SK-N-SH (cell line): ENCODE results near the gene GCLC. TPM values are rescaled to one million over a fixed set of nuclear protein-coding genes. Genes with fewer than 3 reads are reported as not detected.

Experiments used
- CTCF ChIA-PET: fragments of 300-600, 350-600 bp; formaldehyde crosslinking; extraction: SDS; loops from one replicate; lab custom pipeline; 2021; lab: Yijun Ruan, JAX
- POLR2A ChIA-PET: fragments of 350-600 bp; sonication (Branson Sonifier 250); formaldehyde crosslinking; extraction: SDS; loops from one replicate; lab custom pipeline; 2020; ENCODE audit warnings: antibody characterized with exemption, inconsistent platforms; lab: Yijun Ruan, JAX
- DNase-seq: peaks from one replicate; pipeline ENCODE4 v3.0.0; 2012
- H2AFZ ChIP-seq: fragments of 200-600 bp; sonication (generic); 2 replicates; pipeline ENCODE4 v1.8.1; 2016; ENCODE audit warnings: antibody characterized with exemption, mild to moderate bottlenecking, low read depth
- H3F3A ChIP-seq: fragments of 200-600 bp; sonication (generic); replicated peaks from 2 replicates; pipeline ENCODE3; 2016; ENCODE audit warnings: antibody characterized with exemption, mild to moderate bottlenecking; ENCODE audit not compliant: insufficient read depth
- H3K27ac ChIP-seq, 2 experiments: fragments of 200-500 bp in 1 of 2; fragments of 200-600 bp in 1 of 2; sonication (Bioruptor generic) in 1 of 2; sonication (generic), shearing (Covaris generic) in 1 of 2; 2 replicates each; pipeline versions ENCODE4 v1.5.1 to v1.6.1; 2014 to 2016; ENCODE audit warnings: low read depth in 2 of 2, inconsistent platforms in 1 of 2, low read length in 1 of 2, mild to moderate bottlenecking in 1 of 2, mixed read lengths in 1 of 2
- H3K27me3 ChIP-seq: fragments of 200-600 bp; sonication (generic), shearing (Covaris generic); 2 replicates; pipeline ENCODE4 v1.6.1; 2016; ENCODE audit warnings: mixed run types; ENCODE audit not compliant: insufficient read depth
- H3K36me3 ChIP-seq, 2 experiments: fragments of 200-500 bp in 1 of 2; fragments of 200-600 bp in 1 of 2; sonication (Bioruptor generic) in 1 of 2; sonication (generic) in 1 of 2; replicated peaks in 1 of 2; 2 replicates each; pipeline versions ENCODE3 to v1.5.1; 2014 to 2016; ENCODE audit warnings: low read length in 1 of 2, mild to moderate bottlenecking in 1 of 2; ENCODE audit not compliant: insufficient read depth in 2 of 2, control insufficient read depth in 1 of 2
- H3K4me1 ChIP-seq, 2 experiments: fragments of 200-500 bp in 1 of 2; fragments of 200-600 bp in 1 of 2; sonication (Bioruptor generic) in 1 of 2; sonication (generic), shearing (Covaris generic) in 1 of 2; 2 replicates each; pipeline versions ENCODE4 v1.5.1 to v1.6.1; 2014 to 2016; ENCODE audit warnings: low read depth in 1 of 2, low read length in 1 of 2, mixed run types in 1 of 2; ENCODE audit not compliant: insufficient read depth in 2 of 2, control insufficient read depth in 1 of 2
- H3K4me2 ChIP-seq: fragments of 200-600 bp; sonication (generic), shearing (Covaris generic); 2 replicates; pipeline ENCODE4 v1.6.1; 2017; ENCODE audit warnings: mixed run types
- H3K4me3 ChIP-seq, 2 experiments: fragments of 200-500 bp in 1 of 2; fragments of 200-600 bp in 1 of 2; sonication (Bioruptor generic) in 1 of 2; sonication (generic), shearing (Covaris generic) in 1 of 2; 2 replicates each; pipeline versions ENCODE4 v1.5.1 to v1.8.1; 2014 to 2016; ENCODE audit warnings: low read depth in 2 of 2, inconsistent platforms in 1 of 2, low read length in 1 of 2, mild to moderate bottlenecking in 1 of 2, mixed read lengths in 1 of 2, moderate library complexity in 1 of 2
- H3K79me2 ChIP-seq: fragments of 200-600 bp; sonication (generic); 2 replicates; pipeline ENCODE4 v1.8.1; 2017; ENCODE audit warnings: mild to moderate bottlenecking; ENCODE audit not compliant: insufficient read depth
- H3K9ac ChIP-seq: fragments of 200-600 bp; sonication (generic); 2 replicates; pipeline ENCODE4 v1.6.1; 2017; ENCODE audit warnings: mixed run types
- H3K9me2 ChIP-seq: fragments of 200-600 bp; sonication (generic); 2 replicates; pipeline ENCODE4 v1.6.1; 2017; ENCODE audit warnings: mixed run types
- H3K9me3 ChIP-seq: fragments of 200-600 bp; sonication (generic); 2 replicates; pipeline ENCODE4 v1.6.1; 2017; ENCODE audit warnings: mixed run types, mild to moderate bottlenecking, moderate library complexity
- H4K20me1 ChIP-seq: fragments of 200-600 bp; sonication (generic); 2 replicates; pipeline ENCODE4 v1.6.1; 2017; ENCODE audit warnings: mild to moderate bottlenecking, mixed run types; ENCODE audit not compliant: insufficient read depth
- CHD2 ChIP-seq: fragments of 150-350 bp; IDR thresholded peaks from 2 replicates; pipeline ENCODE4 v1.6.1; 2018; ENCODE audit warnings: low read length; ENCODE audit not compliant: partially characterized antibody
- EP300 ChIP-seq, 2 experiments: IDR thresholded peaks; 2 replicates each; pipeline versions ENCODE4 v1.4.0 to v1.6.1; 2012; ENCODE audit warnings: borderline replicate concordance in 1 of 2, low read depth in 1 of 2, low read length in 1 of 2
- FOSL2 ChIP-seq: IDR thresholded peaks from 2 replicates; pipeline ENCODE4 v1.4.0; 2012; ENCODE audit warnings: low read depth, mild to moderate bottlenecking, moderate library complexity, borderline replicate concordance
- FOXM1 ChIP-seq: IDR thresholded peaks from 2 replicates; pipeline ENCODE4 v1.4.0; 2012; ENCODE audit warnings: low read depth, mild to moderate bottlenecking
- GATA2 ChIP-seq: sonication (generic); formaldehyde crosslinking; IDR thresholded peaks from 2 replicates; pipeline ENCODE4 v1.5.0; 2020; ENCODE audit warnings: mild to moderate bottlenecking, missing genetic modification reagents
- MEF2A ChIP-seq: IDR thresholded peaks from 2 replicates; pipeline ENCODE4 v1.4.0; 2012; ENCODE audit warnings: low read depth, borderline replicate concordance
- MXI1 ChIP-seq: IDR thresholded peaks from 2 replicates; pipeline ENCODE4 v1.6.1; 2012; ENCODE audit warnings: mild to moderate bottlenecking, low read depth, low read length, improper control_type of control experiment
- PBX3 ChIP-seq: IDR thresholded peaks from 2 replicates; pipeline ENCODE4; 2012
- POLR2AphosphoS5 ChIP-seq: IDR thresholded peaks from 2 replicates; pipeline ENCODE4 v1.6.1; 2012; ENCODE audit warnings: low read depth, low read length
- RCOR1 ChIP-seq: fragments of 150-350 bp; IDR thresholded peaks from 2 replicates; pipeline ENCODE4 v1.6.1; 2017; ENCODE audit warnings: antibody characterized with exemption, low read length
- USF1 ChIP-seq: IDR thresholded peaks from 2 replicates; pipeline ENCODE4 v1.4.0; 2012; ENCODE audit warnings: low read depth, borderline replicate concordance
- WGBS: methylation state at CpG from one replicate; pipeline ENCODE4 v1.1.6; 2017; ENCODE audit warnings: low lambda C conversion rate; 5-methylcytosine and 5-hydroxymethylcytosine counted together
- polyA plus RNA-seq, 3 experiments: library from polyadenylated mRNA; depleted of rRNA; stranded (reverse); fragments of >200 nt; gene quantifications; 2 replicates each; pipeline ENCODE4 v1.2.3, GENCODE V29; 2012
- TF ChIP-seq, protein P1 (sequence below): IDR thresholded peaks from 2 replicates; pipeline ENCODE4 v1.6.1; 2012; ENCODE audit warnings: mild to moderate bottlenecking, low read depth, low read length, moderate library complexity
- TF ChIP-seq, protein P2 (sequence below): IDR thresholded peaks from 2 replicates; pipeline ENCODE4 v1.4.0; 2012; ENCODE audit warnings: low read depth

GCLC gene
- polyA plus RNA-seq, 1 of the 3 experiments (the other 2 are of a cell fraction) = 7.5 TPM

- Histone ChIP-seq H3F3A (no peaks in the 10 kb centered on the region), H3K27ac (no peak overlapping the region), H3K4me3 (no peak overlapping the region), H3K9ac (no peak overlapping the region), H3K27me3 (no peaks in the 10 kb centered on the region), H4K20me1 (no peaks in the 10 kb centered on the region), H3K4me1 (no peaks in the 10 kb centered on the region; a peak in 1 of 4 replicates), H3K9me2 (no peaks in the 10 kb centered on the region), H3K36me3 (peaks cover 34 to 66% of the 10 kb centered on the region in 2 experiments), H2AFZ (no peak overlapping the region), H3K4me2 (no peak overlapping the region), H3K79me2 (no peaks in the 10 kb centered on the region), H3K9me3 (no peaks in the 10 kb centered on the region)
- ChIA-PET CTCF (interaction anchor here (0.8 to 5.7 kb wide), 8 partner anchors 8 to 223 kb away, joined by 3 to 37 read pairs (median 7); partner anchors contain the start of gene GCLC), POLR2A (no interaction called here)
- WGBS = 93% methylated on average over 5 of the region's 5 CpGs
- TF ChIP-seq PBX3 (no peak), RCOR1 (no peak), CHD2 (no peak), FOXM1 (no peak), POLR2AphosphoS5 (no peak), FOSL2 (no peak)
- TF ChIP-seq, protein P1, sequence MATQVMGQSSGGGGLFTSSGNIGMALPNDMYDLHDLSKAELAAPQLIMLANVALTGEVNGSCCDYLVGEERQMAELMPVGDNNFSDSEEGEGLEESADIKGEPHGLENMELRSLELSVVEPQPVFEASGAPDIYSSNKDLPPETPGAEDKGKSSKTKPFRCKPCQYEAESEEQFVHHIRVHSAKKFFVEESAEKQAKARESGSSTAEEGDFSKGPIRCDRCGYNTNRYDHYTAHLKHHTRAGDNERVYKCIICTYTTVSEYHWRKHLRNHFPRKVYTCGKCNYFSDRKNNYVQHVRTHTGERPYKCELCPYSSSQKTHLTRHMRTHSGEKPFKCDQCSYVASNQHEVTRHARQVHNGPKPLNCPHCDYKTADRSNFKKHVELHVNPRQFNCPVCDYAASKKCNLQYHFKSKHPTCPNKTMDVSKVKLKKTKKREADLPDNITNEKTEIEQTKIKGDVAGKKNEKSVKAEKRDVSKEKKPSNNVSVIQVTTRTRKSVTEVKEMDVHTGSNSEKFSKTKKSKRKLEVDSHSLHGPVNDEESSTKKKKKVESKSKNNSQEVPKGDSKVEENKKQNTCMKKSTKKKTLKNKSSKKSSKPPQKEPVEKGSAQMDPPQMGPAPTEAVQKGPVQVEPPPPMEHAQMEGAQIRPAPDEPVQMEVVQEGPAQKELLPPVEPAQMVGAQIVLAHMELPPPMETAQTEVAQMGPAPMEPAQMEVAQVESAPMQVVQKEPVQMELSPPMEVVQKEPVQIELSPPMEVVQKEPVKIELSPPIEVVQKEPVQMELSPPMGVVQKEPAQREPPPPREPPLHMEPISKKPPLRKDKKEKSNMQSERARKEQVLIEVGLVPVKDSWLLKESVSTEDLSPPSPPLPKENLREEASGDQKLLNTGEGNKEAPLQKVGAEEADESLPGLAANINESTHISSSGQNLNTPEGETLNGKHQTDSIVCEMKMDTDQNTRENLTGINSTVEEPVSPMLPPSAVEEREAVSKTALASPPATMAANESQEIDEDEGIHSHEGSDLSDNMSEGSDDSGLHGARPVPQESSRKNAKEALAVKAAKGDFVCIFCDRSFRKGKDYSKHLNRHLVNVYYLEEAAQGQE = no peak
- TF ChIP-seq, protein P2, sequence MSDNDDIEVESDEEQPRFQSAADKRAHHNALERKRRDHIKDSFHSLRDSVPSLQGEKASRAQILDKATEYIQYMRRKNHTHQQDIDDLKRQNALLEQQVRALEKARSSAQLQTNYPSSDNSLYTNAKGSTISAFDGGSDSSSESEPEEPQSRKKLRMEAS = no peak
- DNase-seq = no peak
Observed at GRCh38 chr6:53503060-53503459, 41.8 kb downstream of the GCLC start.

- ChIA-PET CTCF (interaction anchor here (1.1 to 2.2 kb wide), 5 partner anchors 9 to 224 kb away, joined by 3 to 12 read pairs (median 4); partner anchors contain the start of gene GCLC), POLR2A (no interaction called here)
- no peak overlapping the region for H3K4me2 ChIP-seq
- H3K4me1 ChIP-seq = peaks cover 0 to 8% of the 10 kb centered on the region in 2 experiments; a peak in 2 of 4 replicates
- H3K4me3 ChIP-seq = no peak overlapping the region
- no peaks in the 10 kb centered on the region for H3K9me2 ChIP-seq
- no peaks in the 10 kb centered on the region for H3K27me3 ChIP-seq
- no peak overlapping the region for H3K27ac ChIP-seq
- no peaks in the 10 kb centered on the region for H3K79me2 ChIP-seq
- TF ChIP-seq USF1 (no peak), RCOR1 (no peak), FOSL2 (no peak), CHD2 (no peak), GATA2 (CRISPR knock-in tag) (no peak), MXI1 (no peak), FOXM1 (no peak), EP300 (IDR thresholded peaks at IDR 0.05; ENCODE audit: borderline replicate concordance in 1 of 2, low read depth in 1 of 2, low read length in 1 of 2) (no peak), MEF2A (no peak)
- TF ChIP-seq, protein P1 = no peak
- no peak overlapping the region for H2AFZ ChIP-seq
- no peak overlapping the region for H3K9ac ChIP-seq
- no peak for DNase-seq
- WGBS = 65% methylated on average over 3 of the region's 3 CpGs
- peaks cover 5% of the 10 kb centered on the region for H3F3A ChIP-seq
- H3K36me3 ChIP-seq = peaks cover 30 to 61% of the 10 kb centered on the region in 2 experiments
- no peaks in the 10 kb centered on the region for H3K9me3 ChIP-seq
- no peaks in the 10 kb centered on the region for H4K20me1 ChIP-seq
Observed at GRCh38 chr6:53501432-53501831, 43.5 kb downstream of the GCLC start.
